T1000 (cell line): Measurements from ENCODE around the gene FUT3.
"Not testable (repeated sequence)": the region's sequence is repeated elsewhere in the genome, so short reads cannot be mapped to it uniquely, and the experiment has no call there.

Source experiments
- DNase-seq: peaks from one replicate; lab custom pipeline; 2025; ENCODE audit warnings: mixed read lengths; lab: John Stamatoyannopoulos, UW

Gene FUT3

GRCh38 chr19:5881543-5882299 is 30.5 kb upstream of the FUT3 start:
- DNase-seq: no peak

- no peak for DNase-seq
Measured at GRCh38 chr19:5880604-5881078, 29.4 kb upstream of the FUT3 start.

DNA sequence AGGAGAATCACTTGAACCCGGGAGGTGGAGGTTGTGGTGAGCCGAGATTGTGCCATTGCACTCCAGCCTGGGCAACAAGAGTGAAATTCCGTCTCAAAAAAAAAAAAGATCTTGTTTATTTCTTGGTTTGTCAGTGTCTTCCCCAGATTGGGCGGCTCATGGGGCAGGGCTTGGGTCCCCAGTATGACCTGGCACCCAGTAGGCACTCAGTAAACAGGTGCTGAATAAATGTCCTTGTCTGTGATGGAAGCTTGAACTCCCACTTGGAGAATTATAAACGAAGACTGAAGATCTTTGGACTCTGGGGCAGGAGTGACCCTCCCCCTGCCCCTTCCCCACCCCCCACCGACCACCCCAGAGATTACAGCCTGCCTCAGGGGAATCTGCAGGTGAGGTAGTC is 28.9 kb upstream of the FUT3 start:
- DNase-seq: no peak

- no peak for DNase-seq
Measured at GRCh38 chr19:5877882-5878281, 26.6 kb upstream of the FUT3 start.

DNA sequence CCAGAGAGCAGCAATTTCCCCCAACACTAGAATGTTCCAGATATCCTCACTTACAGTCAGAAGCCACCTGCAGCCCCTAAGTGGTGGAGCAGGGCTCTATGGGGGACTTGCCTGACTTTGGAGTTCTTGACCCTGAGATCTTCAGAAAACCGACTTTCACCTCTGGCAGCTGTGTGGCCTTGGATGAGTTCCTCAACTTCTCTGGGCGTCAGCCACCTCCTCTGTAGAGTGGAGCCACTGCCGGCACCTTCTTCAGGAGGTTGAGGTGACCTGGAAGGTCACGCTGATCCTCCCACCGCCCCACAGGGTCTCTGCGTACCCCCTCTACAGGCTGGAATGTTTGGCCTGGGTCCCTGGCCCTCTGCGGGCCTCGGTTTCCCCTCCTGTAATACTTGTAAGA is 26.2 kb upstream of the FUT3 start:
- no peak for DNase-seq

- DNase-seq: not testable (repeated sequence)
Measured at GRCh38 chr19:5874496-5874895, 23.2 kb upstream of the FUT3 start.

GRCh38 chr19:5873617-5874199 is 22.5 kb upstream of the FUT3 start:
- DNase-seq: no peak

GRCh38 chr19:5870986-5871394 is 19.7 kb upstream of the FUT3 start:
- DNase-seq: no peak

DNA sequence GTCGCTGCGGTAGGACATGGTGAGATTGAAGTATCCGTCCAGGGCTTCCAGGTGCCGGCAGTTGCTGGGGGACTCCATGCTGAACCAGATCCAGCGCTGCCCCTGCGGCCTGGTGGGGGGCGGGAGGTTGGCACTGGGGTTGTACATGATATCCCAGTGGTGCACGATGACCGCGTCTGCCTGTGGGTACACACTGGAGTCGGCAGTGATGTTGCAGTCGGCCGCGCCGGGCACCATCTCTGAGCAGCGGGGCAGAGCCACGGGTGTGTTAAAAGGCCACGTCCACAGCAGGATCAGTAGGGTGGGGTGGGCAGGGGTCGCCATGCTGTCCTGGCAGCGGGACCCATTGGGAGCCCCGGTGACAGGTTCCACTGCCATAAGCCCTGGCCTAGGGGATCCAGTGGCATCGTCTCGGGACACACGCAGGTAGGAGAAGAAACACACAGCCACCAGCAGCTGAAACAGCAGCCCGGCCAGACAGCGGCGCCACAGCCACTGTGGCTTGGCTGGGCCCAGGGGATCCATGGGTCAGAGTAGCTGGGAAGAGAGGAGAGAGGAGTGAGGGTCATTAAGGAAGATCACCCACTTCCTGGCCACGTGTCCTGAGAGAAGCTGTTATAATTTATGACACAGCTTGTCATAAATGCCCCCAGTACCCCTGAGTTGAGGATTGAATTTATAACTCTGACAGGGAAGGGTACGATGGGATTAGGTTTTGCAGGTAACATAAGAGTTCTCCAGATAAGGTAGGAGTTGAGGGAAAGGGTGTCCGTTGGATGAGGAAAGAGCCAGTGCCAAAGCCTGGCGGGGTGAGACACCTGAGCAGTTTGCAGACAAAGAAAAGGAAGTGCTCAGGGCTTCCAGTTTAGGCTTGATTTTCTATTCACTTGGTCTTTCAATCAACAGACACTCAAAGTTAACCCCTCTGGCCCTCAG is 16.2 kb upstream of the FUT3 start:
- DNase-seq: no peak

- DNase-seq: no peak
Measured at GRCh38 chr19:5865772-5866171, 14.5 kb upstream of the FUT3 start.

GRCh38 chr19:5864725-5865486 is 13.7 kb upstream of the FUT3 start:
- DNase-seq: no peak

DNA sequence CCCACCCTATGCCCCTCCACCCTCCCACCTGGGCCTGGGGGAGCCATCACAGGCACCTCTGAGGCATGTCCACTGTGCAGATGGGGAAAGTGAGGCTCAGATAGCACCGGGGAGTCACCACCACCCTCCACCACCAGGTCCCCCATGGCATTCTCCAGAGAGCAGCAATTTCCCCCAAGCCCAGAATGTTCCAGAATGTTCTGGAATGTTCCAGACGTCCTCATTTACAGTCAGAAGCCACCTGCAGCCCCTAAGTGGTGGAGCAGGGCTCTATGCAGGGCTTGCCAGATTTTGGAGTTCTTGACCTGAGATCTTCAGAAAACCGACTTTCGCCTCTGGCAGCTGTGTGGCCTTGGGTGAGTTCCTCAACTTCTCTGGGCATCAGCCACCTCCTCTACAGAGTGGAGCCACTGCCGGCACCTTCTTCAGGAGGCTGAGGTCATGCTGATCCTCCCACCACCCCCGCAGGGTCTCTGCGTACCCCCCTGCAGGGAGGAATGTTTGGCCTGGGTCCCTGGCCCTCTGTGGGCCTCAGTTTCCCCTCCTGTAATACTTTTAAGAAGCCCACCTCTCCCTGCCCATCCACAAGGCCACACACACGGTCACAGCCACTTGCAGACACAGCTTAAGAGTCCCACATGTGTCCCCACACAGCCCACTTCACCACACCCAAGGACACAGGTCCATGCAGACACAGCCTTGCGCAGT is 12.9 kb upstream of the FUT3 start:
- no peak for DNase-seq

DNA sequence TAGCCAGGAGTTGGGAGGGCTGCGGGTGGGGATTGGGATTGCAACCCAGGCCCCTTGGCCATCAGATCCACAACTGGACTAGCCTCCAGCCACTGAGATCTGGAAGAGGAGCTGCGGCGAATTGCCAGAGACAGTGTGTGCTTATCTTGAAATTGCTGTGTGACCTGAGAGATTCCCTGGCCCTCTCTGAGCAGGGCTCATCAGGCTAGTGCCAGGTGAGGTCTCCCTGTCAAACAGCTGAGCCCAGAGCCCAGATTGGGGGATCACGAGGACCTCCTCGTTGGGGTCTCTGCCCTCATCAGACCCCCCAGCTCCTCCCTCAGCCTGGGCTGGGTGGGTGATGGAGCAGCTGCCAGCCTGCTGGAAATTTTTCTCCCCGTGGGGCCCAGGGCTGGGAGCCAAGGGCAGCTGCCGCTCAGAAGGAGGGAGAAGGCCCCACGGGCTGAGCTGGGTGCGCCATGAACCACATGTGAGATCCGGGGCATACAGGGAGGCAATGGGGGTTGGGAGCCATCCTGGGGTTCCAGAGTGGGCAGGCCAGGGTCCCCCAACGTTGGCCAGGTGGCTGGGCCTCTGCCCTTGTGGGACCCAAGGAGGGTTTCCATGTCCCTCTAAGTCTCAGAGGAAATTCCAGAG is 11.9 kb upstream of the FUT3 start:
- no peak for DNase-seq

DNA sequence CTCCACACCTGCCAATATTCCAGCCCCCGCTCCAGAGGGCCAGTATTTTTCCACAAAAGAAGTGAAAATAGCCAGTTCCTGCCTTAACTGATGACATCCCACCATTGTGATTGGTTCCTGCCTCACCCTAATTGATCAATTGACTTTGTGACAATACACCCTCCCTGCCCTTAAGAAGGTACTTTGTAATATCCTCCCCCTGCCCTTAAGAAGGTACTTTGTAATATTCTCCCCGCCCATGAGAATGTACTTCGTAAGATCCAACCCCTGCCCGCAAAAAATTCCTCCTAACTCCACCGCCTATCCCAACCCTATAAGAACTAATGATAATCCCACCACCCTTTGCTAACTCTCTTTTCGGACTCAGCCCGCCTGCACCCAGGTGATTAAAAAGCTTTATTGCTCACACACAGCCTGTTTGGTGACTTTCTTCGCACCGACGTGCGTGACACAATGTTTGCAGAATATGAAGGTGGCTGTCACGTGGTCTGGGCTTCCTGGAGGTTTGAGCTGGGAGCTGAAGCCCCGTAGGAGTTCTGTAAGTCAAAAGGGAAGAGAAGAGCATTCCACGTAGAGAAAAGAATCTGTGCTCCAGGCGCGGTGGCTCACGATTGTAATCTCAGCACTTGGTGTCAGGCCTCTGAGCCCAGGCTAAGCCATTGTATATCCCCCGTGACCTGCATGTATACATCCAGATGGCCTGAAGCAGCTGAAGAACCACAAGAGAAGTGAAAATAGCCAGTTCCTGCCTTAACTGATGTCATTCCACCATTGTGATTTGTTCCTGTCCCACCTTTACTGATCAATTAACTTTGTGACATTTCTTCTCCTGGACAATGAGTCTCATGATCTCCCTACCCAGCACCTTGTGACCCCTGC is 6.2 kb upstream of the FUT3 start:
- DNase-seq: no peak

GRCh38 chr19:5855151-5855550 is 3.9 kb upstream of the FUT3 start:
- not testable (repeated sequence) for DNase-seq

- DNase-seq: not testable (repeated sequence)
Measured at GRCh38 chr19:5854121-5854520, 2.9 kb upstream of the FUT3 start.

GRCh38 chr19:5850743-5851293 is 431 bp downstream of the FUT3 start:
- DNase-seq: no peak

- no peak for DNase-seq
Measured at GRCh38 chr19:5850189-5850588, 1.1 kb downstream of the FUT3 start.

DNA sequence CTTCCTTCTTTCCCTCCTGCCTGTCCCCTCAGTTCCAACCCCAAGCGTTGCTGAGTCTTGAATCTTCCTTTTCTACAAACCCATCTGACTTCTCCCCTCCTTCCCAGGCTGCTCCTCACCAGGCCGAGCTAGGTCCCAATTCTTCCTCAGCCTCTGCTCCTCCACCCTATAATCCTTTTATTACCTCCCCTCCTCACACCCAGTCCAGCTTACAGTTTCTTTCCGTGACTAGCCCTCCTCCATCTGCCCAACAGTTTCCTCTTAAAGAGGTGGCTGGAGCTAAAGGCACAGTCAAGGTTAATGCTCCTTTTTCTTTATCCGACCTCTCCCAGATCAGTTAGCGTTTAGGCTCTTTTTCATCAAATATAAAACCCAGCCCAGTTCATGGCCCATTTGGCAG is 2.6 kb downstream of the FUT3 start:
- DNase-seq: not testable (repeated sequence)
